Measurements from ENCODE around the gene RTL1. TPM values are rescaled to one million over a fixed set of nuclear protein-coding genes. Genes with fewer than 3 reads are reported as not detected.

RTL1 gene
- total and polyA plus RNA-seq, 2 experiments from 2014 or later, result 0.15 TPM; not detected in 1

DNA sequence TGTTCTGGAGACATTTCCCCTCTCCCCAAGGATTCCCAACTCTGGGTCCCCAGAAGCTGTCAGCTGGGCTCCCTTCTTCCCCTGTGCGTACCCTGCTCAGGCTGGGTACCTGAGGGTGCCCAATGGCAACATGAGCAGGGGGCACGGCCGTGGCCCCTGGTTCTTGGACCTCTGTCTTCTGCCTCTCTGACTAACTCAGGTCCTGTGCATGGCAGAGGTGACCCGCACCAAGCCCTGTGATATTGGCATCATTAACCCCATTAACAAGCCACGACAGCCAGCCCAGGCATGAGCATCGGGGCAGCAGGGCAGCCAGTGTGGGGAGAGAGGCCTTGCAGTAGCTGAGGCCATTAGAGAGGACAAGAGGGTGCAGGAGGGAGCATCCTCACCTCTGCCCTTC lies 28.4 kb downstream of the RTL1 start:
- H3K36me3 ChIP-seq, result no peaks in the 10 kb centered on the region
- TF ChIP-seq CTCF (IDR thresholded peaks at IDR 0.05; ENCODE audit: low read depth, low read length), result no peak
- no peak for DNase-seq (ENCODE audit: low read depth in 1 of 2, low spot score in 1 of 2)
- H3K4me1 ChIP-seq (ENCODE audit: low read depth), result no peaks in the 10 kb centered on the region
- H3K27me3 ChIP-seq, result no peaks in the 10 kb centered on the region
- H3K27ac ChIP-seq, result no peak overlapping the region
- H3K9me3 ChIP-seq (ENCODE audit: low read depth), result no peaks in the 10 kb centered on the region
- H3K4me3 ChIP-seq, result no peak overlapping the region

GRCh38 chr14:100874411-100875091 lies 29.0 kb downstream of the RTL1 start:
- no peak overlapping the region for H3K27ac ChIP-seq
- H3K9me3 ChIP-seq (ENCODE audit: low read depth), result no peaks in the 10 kb centered on the region
- TF ChIP-seq CTCF (IDR thresholded peaks at IDR 0.05; ENCODE audit: low read depth, low read length), result no peak
- no peak overlapping the region for H3K4me3 ChIP-seq
- DNase-seq (ENCODE audit: low read depth in 1 of 2, low spot score in 1 of 2), result no peak
- H3K36me3 ChIP-seq, result no peaks in the 10 kb centered on the region
- no peaks in the 10 kb centered on the region for H3K4me1 ChIP-seq (ENCODE audit: low read depth)
- H3K27me3 ChIP-seq, result no peaks in the 10 kb centered on the region

GRCh38 chr14:100874051-100874410 lies 29.5 kb downstream of the RTL1 start:
- Histone ChIP-seq H3K4me3 (no peak overlapping the region), H3K36me3 (no peaks in the 10 kb centered on the region), H3K9me3 (ENCODE audit: low read depth) (no peaks in the 10 kb centered on the region), H3K4me1 (ENCODE audit: low read depth) (no peaks in the 10 kb centered on the region), H3K27ac (no peak overlapping the region), H3K27me3 (no peaks in the 10 kb centered on the region)
- DNase-seq (ENCODE audit: low read depth in 1 of 2, low spot score in 1 of 2), result no peak
- no peak for TF ChIP-seq CTCF (IDR thresholded peaks at IDR 0.05; ENCODE audit: low read depth, low read length)

DNA sequence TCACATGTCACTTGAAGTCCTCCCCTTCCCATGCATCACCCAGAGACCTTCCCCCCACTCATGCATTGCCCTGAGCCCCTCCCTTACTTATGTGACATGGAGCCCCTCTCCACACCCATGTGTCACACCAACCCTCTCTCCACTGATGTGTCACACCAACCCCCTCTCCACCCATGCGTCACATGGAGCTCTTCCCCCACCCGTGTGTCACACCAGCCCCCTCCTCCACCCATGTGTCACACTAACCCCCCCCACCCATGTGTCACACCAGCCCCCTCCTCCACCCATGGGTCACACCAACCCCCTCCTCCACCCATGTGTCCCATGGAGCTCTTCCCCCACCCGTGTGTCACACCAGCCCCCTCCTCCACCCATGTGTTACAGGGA lies 30.4 kb downstream of the RTL1 start:
- Histone ChIP-seq H3K9me3 (ENCODE audit: low read depth) (no peaks in the 10 kb centered on the region), H3K4me3 (no peak overlapping the region), H3K36me3 (no peaks in the 10 kb centered on the region), H3K27ac (no peak overlapping the region), H3K27me3 (no peaks in the 10 kb centered on the region), H3K4me1 (ENCODE audit: low read depth) (no peaks in the 10 kb centered on the region)
- no peak for DNase-seq (ENCODE audit: low read depth in 1 of 2, low spot score in 1 of 2)
- TF ChIP-seq CTCF (IDR thresholded peaks at IDR 0.05; ENCODE audit: low read depth, low read length), result no peak

DNA sequence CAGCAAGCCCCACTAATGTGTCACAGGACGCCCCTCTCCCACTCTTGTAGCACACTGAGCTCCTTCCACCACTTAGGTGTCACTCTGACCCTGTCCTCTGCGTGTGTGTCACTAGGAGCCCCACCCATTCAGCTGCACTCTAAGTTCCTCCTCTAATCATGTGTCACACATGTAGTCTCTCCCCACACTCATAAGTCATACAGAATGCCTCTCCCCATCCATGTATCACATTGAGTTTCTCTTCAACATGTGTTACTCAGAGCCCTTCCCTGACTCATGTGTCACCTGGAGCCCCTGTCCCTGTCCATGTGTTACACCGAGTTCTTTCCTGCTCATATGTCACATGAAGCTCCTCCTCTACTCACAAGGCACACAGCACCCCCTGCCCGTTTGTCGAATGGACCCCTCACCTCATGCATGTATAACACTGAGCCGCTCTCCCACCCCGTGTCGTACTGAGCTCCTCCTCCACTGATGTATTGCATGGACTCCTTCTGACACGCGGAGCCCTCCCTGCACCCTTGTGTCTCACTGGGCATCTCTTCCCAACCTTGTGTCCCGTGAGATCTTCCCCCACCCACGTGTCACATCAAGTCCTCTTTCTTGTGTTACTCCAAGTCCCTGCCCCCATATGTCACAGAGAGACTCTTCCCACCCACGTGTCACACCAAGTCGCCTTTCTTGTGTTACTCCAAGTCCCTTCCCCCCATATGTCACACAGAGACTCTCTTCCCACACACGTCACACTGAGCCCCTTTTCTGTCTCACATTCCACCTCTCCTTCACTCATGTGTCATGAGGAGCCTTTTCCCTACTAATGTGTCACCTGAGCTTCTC lies 31.0 kb downstream of the RTL1 start:
- Histone ChIP-seq H3K27ac (no peak overlapping the region), H3K4me3 (no peak overlapping the region), H3K4me1 (ENCODE audit: low read depth) (no peaks in the 10 kb centered on the region), H3K9me3 (ENCODE audit: low read depth) (no peaks in the 10 kb centered on the region), H3K36me3 (no peaks in the 10 kb centered on the region), H3K27me3 (no peaks in the 10 kb centered on the region)
- no peak for TF ChIP-seq CTCF (IDR thresholded peaks at IDR 0.05; ENCODE audit: low read depth, low read length)
- DNase-seq (ENCODE audit: low read depth in 1 of 2, low spot score in 1 of 2), result no peak

Data from cardiac muscle cell (in vitro differentiated cells and primary cell).